IMR-90 (cell line): ENCODE data around the gene PJA2. TPM values are rescaled to one million over a fixed set of nuclear protein-coding genes. Genes with fewer than 3 reads are reported as not detected.

Experiments
- ATAC-seq: fragments of 200-7000 bp; cut with Tn5 transposase; 2 replicates; pipeline ENCODE4 v1.9.1; 2020; ENCODE audit warnings: low read depth, mild to moderate bottlenecking, moderate library complexity
- BruUV-seq: library from RNA; stranded (reverse); fragments of 400-500 nt; replicated peaks from 2 replicates; lab custom pipeline; 2021; lab: Mats Ljungman, UMichigan
- CTCF ChIA-PET: fragments of 300-600 bp; formaldehyde crosslinking; extraction: SDS; loops from one replicate; lab custom pipeline; 2021; ENCODE audit warnings: antibody characterized with exemption; lab: Yijun Ruan, JAX
- POLR2A ChIA-PET: fragments of 300-600 bp; sonication (Branson Sonifier 250); formaldehyde crosslinking; loops from one replicate; lab custom pipeline; 2022; ENCODE audit warnings: antibody characterized with exemption; ENCODE audit not compliant: unreplicated experiment; lab: Charles Lee
- DNase-seq: peaks from one replicate; pipeline ENCODE4 v3.0.0; 2013
- H2AFZ ChIP-seq: replicated peaks from 2 replicates; pipeline ENCODE3; 2013; ENCODE audit warnings: low read length, mild to moderate bottlenecking; ENCODE audit not compliant: poor library complexity
- H2AK5ac ChIP-seq: 2 replicates; pipeline ENCODE4 v1.6.1; 2013; ENCODE audit warnings: low read depth, low read length, inconsistent platforms
- H2AK9ac ChIP-seq: replicated peaks from 2 replicates; pipeline ENCODE3; 2013; ENCODE audit warnings: mild to moderate bottlenecking, low read depth, low read length, moderate library complexity; ENCODE audit not compliant: poor library complexity
- H2BK120ac ChIP-seq: 2 replicates; pipeline ENCODE4 v1.6.1; 2013; ENCODE audit warnings: low read depth, low read length, inconsistent platforms
- H2BK15ac ChIP-seq: 3 replicates; pipeline ENCODE4 v1.6.1; 2013; ENCODE audit warnings: low read depth, low read length, inconsistent platforms
- H2BK20ac ChIP-seq: 2 replicates; pipeline ENCODE4 v1.6.1; 2013; ENCODE audit warnings: low read depth, mild to moderate bottlenecking, inconsistent platforms, low read length, moderate library complexity
- H2BK5ac ChIP-seq: 2 replicates; pipeline ENCODE4 v1.6.1; 2013; ENCODE audit warnings: mild to moderate bottlenecking, low read depth, low read length, inconsistent platforms; ENCODE audit not compliant: poor library complexity, severe bottlenecking
- H3K14ac ChIP-seq: replicated peaks from 2 replicates; pipeline ENCODE4 v1.6.1; 2013; ENCODE audit warnings: low read depth, low read length, inconsistent platforms
- H3K18ac ChIP-seq: 2 replicates; pipeline ENCODE4 v1.6.1; 2013; ENCODE audit warnings: low read depth, low read length, control low read depth
- H3K23ac ChIP-seq: 2 replicates; pipeline ENCODE4 v1.6.1; 2013; ENCODE audit warnings: low read depth, low read length, inconsistent platforms
- H3K27ac ChIP-seq: 2 replicates; pipeline ENCODE4 v1.5.1; 2013; ENCODE audit warnings: mild to moderate bottlenecking, control low read depth, low read length; ENCODE audit not compliant: insufficient read depth
- H3K27me3 ChIP-seq: 2 replicates; pipeline ENCODE4 v1.6.1; 2013; ENCODE audit warnings: low read length; ENCODE audit not compliant: control insufficient read depth, insufficient read depth
- H3K36me3 ChIP-seq: 2 replicates; pipeline ENCODE4 v1.6.1; 2013; ENCODE audit warnings: low read length, mixed read lengths; ENCODE audit not compliant: control insufficient read depth, insufficient read depth
- H3K4ac ChIP-seq: 2 replicates; pipeline ENCODE4 v1.6.1; 2013; ENCODE audit warnings: low read depth, low read length, inconsistent platforms
- H3K4me1 ChIP-seq: 2 replicates; pipeline ENCODE4 v1.6.1; 2013; ENCODE audit warnings: low read length, mixed read lengths; ENCODE audit not compliant: control insufficient read depth, insufficient read depth
- H3K4me2 ChIP-seq: 2 replicates; pipeline ENCODE4 v1.6.1; 2013; ENCODE audit warnings: low read depth, mild to moderate bottlenecking, control low read depth, low read length, moderate library complexity
- H3K4me3 ChIP-seq: 2 replicates; pipeline ENCODE4 v1.5.1; 2013; ENCODE audit warnings: low read depth, mild to moderate bottlenecking, control low read depth, low read length, moderate library complexity; ENCODE audit not compliant: insufficient read depth
- H3K56ac ChIP-seq: 2 replicates; pipeline ENCODE4 v1.6.1; 2013; ENCODE audit warnings: low read length, inconsistent platforms; ENCODE audit not compliant: insufficient read depth; ENCODE audit errors: extremely low read depth
- H3K79me1 ChIP-seq, 2 experiments: 2 replicates each; pipeline ENCODE4 v1.6.1; 2013; ENCODE audit warnings: low read length in 2 of 2, inconsistent platforms in 1 of 2, low read depth in 1 of 2
- H3K9ac ChIP-seq: 2 replicates; pipeline ENCODE4 v1.6.1; 2013; ENCODE audit warnings: low read depth, low read length, control low read depth
- H3K9me1 ChIP-seq: 2 replicates; pipeline ENCODE4 v1.6.1; 2013; ENCODE audit warnings: low read length, inconsistent platforms; ENCODE audit not compliant: insufficient read depth
- H3K9me3 ChIP-seq: 2 replicates; pipeline ENCODE4 v1.6.1; 2013; ENCODE audit warnings: low read length; ENCODE audit not compliant: control insufficient read depth, insufficient read depth
- H4K20me1 ChIP-seq: 2 replicates; pipeline ENCODE4 v1.6.1; 2013; ENCODE audit warnings: low read length, inconsistent platforms; ENCODE audit not compliant: insufficient read depth
- H4K5ac ChIP-seq: 2 replicates; pipeline ENCODE4 v1.6.1; 2013; ENCODE audit warnings: mild to moderate bottlenecking, low read depth, low read length, control low read depth
- H4K8ac ChIP-seq, 2 experiments: 2 replicates each; pipeline ENCODE4 v1.6.1; 2013; ENCODE audit warnings: low read depth in 2 of 2, low read length in 2 of 2, control low read depth in 1 of 2, inconsistent platforms in 1 of 2
- H4K91ac ChIP-seq: 2 replicates; pipeline ENCODE4 v1.6.1; 2013; ENCODE audit warnings: low read depth, low read length, inconsistent platforms; ENCODE audit not compliant: insufficient read depth
- BHLHE40 ChIP-seq: fragments of 150-350 bp; IDR thresholded peaks from 2 replicates; pipeline ENCODE4 v1.6.1; 2016; ENCODE audit warnings: mild to moderate bottlenecking, low read depth, low read length
- CEBPB ChIP-seq: IDR thresholded peaks from 2 replicates; pipeline ENCODE4 v1.6.1; 2012; ENCODE audit warnings: low read depth, low read length, improper control_type of control experiment
- WGBS, 2 experiments: methylation state at CpG; one replicate each; pipeline versions ENCODE4 v1.1.5 to v1.1.7; 2013; ENCODE audit warnings: missing lambda C conversion rate in 2 of 2; ENCODE audit not compliant: insufficient read length in 1 of 2; ENCODE audit errors: extremely low coverage in 2 of 2; 5-methylcytosine and 5-hydroxymethylcytosine counted together
- dilution Hi-C: fragments of 300-500 bp; cut with HindIII; formaldehyde crosslinking; loops from one replicate; pipeline ENCODE4 v1.14.3; 2018; ENCODE audit warnings: low sequenced_read_pairs; ENCODE audit not compliant: unreplicated experiment
- in situ Hi-C: fragments of 300-500 bp; cut with MboI; formaldehyde crosslinking; loops from 3 replicates; pipeline ENCODE4 v1.14.3; 2019; ENCODE audit warnings: low sequenced_read_pairs, inconsistent platforms, mixed read lengths
- intact Hi-C: fragments of 100-400 bp; cut with micrococcal nuclease; formaldehyde crosslinking; loops from 2 replicates; pipeline ENCODE4 v1.10.0; 2022
- polyA plus RNA-seq, 3 experiments: library from polyadenylated mRNA; depleted of rRNA; stranded (reverse); fragments of >200 nt; gene quantifications; 2 replicates each; pipeline ENCODE4 v1.2.3, GENCODE V29; 2012; ENCODE audit warnings: low replicate concordance in 1 of 3
- total RNA-seq: library from RNA; depleted of rRNA; stranded (reverse); fragments of >200 nt; gene quantifications from 2 replicates; pipeline ENCODE4 v1.2.3, GENCODE V29; 2012

The PJA2 gene
- total and polyA plus RNA-seq, 2 of the 4 experiments (the other 2 are of a cell fraction), result 42.3 to 70.6 TPM

DNA sequence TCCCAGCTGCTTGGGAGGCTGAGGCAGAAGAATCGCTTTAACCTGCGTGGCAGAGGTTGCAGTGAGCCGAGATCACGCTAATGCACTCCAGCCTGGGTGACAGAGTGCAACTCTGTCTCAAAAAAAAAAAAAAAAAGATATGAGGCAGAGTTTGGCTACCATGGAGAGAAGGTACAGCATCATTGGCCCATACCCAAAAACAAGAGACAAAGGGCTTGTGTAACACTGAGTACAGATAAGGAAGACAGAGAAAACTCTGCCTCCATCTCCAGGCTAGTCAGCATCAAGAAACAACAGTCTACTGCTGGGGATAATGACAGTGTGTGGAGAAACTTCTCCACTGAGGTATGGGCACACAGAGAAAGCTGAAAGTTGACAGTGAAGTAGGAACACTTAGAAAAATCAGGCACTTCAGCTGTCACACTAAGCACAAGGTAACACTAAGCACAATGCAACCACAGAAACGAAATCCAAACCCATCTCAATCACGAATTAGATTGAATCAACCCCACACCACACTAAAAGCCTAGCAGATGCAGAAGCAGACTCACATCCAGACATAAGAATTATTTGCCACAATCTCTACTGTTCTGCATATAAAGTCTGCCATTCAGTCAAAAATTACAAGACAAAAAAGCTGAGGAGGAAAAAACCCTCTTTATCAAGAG is 10.5 kb downstream of the PJA2 start:
- peaks cover 1% of the 10 kb centered on the region for H3K36me3 ChIP-seq
- no peak overlapping the region for H2BK120ac ChIP-seq
- TF ChIP-seq BHLHE40 (no peak), CEBPB (peak; percentile 14; the same call in 1 of the 2 replicates)
- no peak overlapping the region for H2BK20ac ChIP-seq
- no peaks in the 10 kb centered on the region for H3K9me3 ChIP-seq
- no peak overlapping the region for H3K9ac ChIP-seq
- H3K4me2 ChIP-seq, result no peak overlapping the region
- H3K4me3 ChIP-seq, result no peak overlapping the region
- H2BK5ac ChIP-seq, result no peak overlapping the region
- no TSS peak for BruUV-seq
- H3K14ac ChIP-seq, result no peak overlapping the region
- CTCF ChIA-PET, result no interaction called here
- H3K23ac ChIP-seq, result no peak overlapping the region
- intact Hi-C loops, result no loop called here
- no peak overlapping the region for H2AFZ ChIP-seq
- DNase-seq (peak; percentile 54), ATAC-seq (no peak)
- H3K4me1 ChIP-seq, result no peaks in the 10 kb centered on the region
- H4K8ac ChIP-seq, result no peak overlapping the region
- no peak overlapping the region for H2BK15ac ChIP-seq
- POLR2A ChIA-PET, result no interaction called here
- in situ Hi-C loops, result no loop called here
- no peak overlapping the region for H4K91ac ChIP-seq
- WGBS, 2 experiments, result 100% methylated on average over 2 of the region's 6 CpGs; no CpG with 5 or more reads in 1 of the 2 experiments
- no peak overlapping the region for H3K27ac ChIP-seq
- no peak overlapping the region for H3K56ac ChIP-seq
- peaks cover 80% of the 10 kb centered on the region for H4K20me1 ChIP-seq
- peaks cover 7% of the 10 kb centered on the region for H3K9me1 ChIP-seq
- no peak overlapping the region for H3K18ac ChIP-seq
- H4K5ac ChIP-seq, result no peak overlapping the region
- no peaks in the 10 kb centered on the region for H3K27me3 ChIP-seq
- no peak overlapping the region for H2AK5ac ChIP-seq
- no peak overlapping the region for H2AK9ac ChIP-seq
- dilution Hi-C loops, result no loop called here
- peaks cover 0 to 37% of the 10 kb centered on the region in 2 experiments; a peak in 3 of 4 replicates for H3K79me1 ChIP-seq
- H3K4ac ChIP-seq, result no peak overlapping the region
